ENCODE results near the gene ZNF366.

GRCh38 chr5:72530196-72530595, 23.0 kb upstream of the ZNF366 start:
- no peak for TF ChIP-seq CTCF (IDR thresholded peaks at IDR 0.05 in 8 of 11, conservative IDR thresholded peaks at IDR 0.05 in 3 of 11)
- TF ChIP-seq POLR2A (IDR thresholded peaks at IDR 0.05): no peak
